PC-3 (cell line): ENCODE data around the gene EXOSC5. TPM values are rescaled to one million over a fixed set of nuclear protein-coding genes. Genes with fewer than 3 reads are reported as not detected.
"Not testable (repeated sequence)": the region's sequence is repeated elsewhere in the genome, so short reads cannot be mapped to it uniquely, and the experiment has no call there.

Experiments used
- ATAC-seq: fragments of 200-7000 bp; cut with Tn5 transposase; 2 replicates; pipeline ENCODE4 v1.9.1; 2020; ENCODE audit warnings: mild to moderate bottlenecking, moderate library complexity
- BruUV-seq: library from RNA; stranded (reverse); fragments of 400-500 nt; replicated peaks from 2 replicates; lab custom pipeline; 2021; lab: Mats Ljungman, UMichigan
- CTCF ChIA-PET: fragments of 300-600 bp; sonication (Branson Sonifier 250); formaldehyde crosslinking; loops from one replicate; lab custom pipeline; 2022; ENCODE audit warnings: antibody characterized with exemption; lab: Charles Lee
- POLR2A ChIA-PET: fragments of 300-600 bp; sonication (Branson Sonifier 250); formaldehyde crosslinking; loops from one replicate; lab custom pipeline; 2022; ENCODE audit warnings: antibody characterized with exemption; ENCODE audit not compliant: unreplicated experiment; lab: Charles Lee
- DNase-seq: peaks from one replicate; pipeline ENCODE4 v3.0.0-alpha.2; 2015
- H2AFZ ChIP-seq: fragments of 300-600 bp; sonication (generic); 2 replicates; pipeline ENCODE4 v1.6.0; 2016; ENCODE audit warnings: antibody characterized with exemption, low read length
- H3F3A ChIP-seq: fragments of 300-600 bp; sonication (generic); one replicate; pipeline ENCODE4 v1.6.0; 2017; ENCODE audit warnings: antibody characterized with exemption, low read length, control low read depth, mild to moderate bottlenecking; ENCODE audit not compliant: unreplicated experiment
- H3K27ac ChIP-seq: fragments of 300-600 bp; sonication (generic); 2 replicates; pipeline ENCODE4 v1.5.1; 2016; ENCODE audit warnings: mild to moderate bottlenecking, low read length
- H3K27me3 ChIP-seq: fragments of 300-600 bp; sonication (generic); 2 replicates; pipeline ENCODE4 v1.6.1; 2016; ENCODE audit warnings: low read length, mixed read lengths
- H3K36me3 ChIP-seq: fragments of 300-600 bp; sonication (generic); 2 replicates; pipeline ENCODE4 v1.6.1; 2016; ENCODE audit warnings: low read depth, mixed run types, low read length, mixed read lengths
- H3K4me1 ChIP-seq: fragments of 300-600 bp; sonication (generic); 2 replicates; pipeline ENCODE4 v1.5.1; 2016; ENCODE audit warnings: low read length; ENCODE audit not compliant: insufficient read depth
- H3K4me2 ChIP-seq: fragments of 300-600 bp; sonication (generic); 2 replicates; pipeline ENCODE4 v1.6.0; 2016; ENCODE audit warnings: low read length
- H3K4me3 ChIP-seq: fragments of 300-600 bp; sonication (generic); 2 replicates; pipeline ENCODE4 v1.5.1; 2016; ENCODE audit warnings: mild to moderate bottlenecking, low read length, mixed read lengths
- H3K79me2 ChIP-seq: fragments of 300-600 bp; sonication (generic); 2 replicates; pipeline ENCODE4 v1.6.1; 2017; ENCODE audit warnings: low read length, mixed read lengths
- H3K9ac ChIP-seq: fragments of 300-600 bp; sonication (generic); 2 replicates; pipeline ENCODE4 v1.6.0; 2016; ENCODE audit warnings: mild to moderate bottlenecking, low read length
- H3K9me2 ChIP-seq: fragments of 300-600 bp; sonication (generic); replicated peaks from 2 replicates; pipeline ENCODE4 v1.6.1; 2016; ENCODE audit warnings: mixed run types, low read length, mixed read lengths
- H3K9me3 ChIP-seq: fragments of 300-600 bp; sonication (generic); 2 replicates; pipeline ENCODE4 v1.6.1; 2016; ENCODE audit warnings: low read length, mixed read lengths
- H4K20me1 ChIP-seq: fragments of 300-600 bp; sonication (generic); 2 replicates; pipeline ENCODE4 v1.6.1; 2016; ENCODE audit warnings: low read length, mixed read lengths
- CTCF ChIP-seq: fragments of 300-600 bp; sonication (generic); conservative IDR thresholded peaks from 2 replicates; pipeline ENCODE4 v1.5.1; 2017; ENCODE audit warnings: antibody characterized with exemption, low read depth, mild to moderate bottlenecking, low read length
- EZH2phosphoT487 ChIP-seq: fragments of 300-600 bp; sonication (generic); IDR thresholded peaks from 2 replicates; pipeline ENCODE4 v1.6.1; 2018; ENCODE audit warnings: mild to moderate bottlenecking, antibody characterized with exemption, low read length, borderline replicate concordance
- intact Hi-C: fragments of 100-400 bp; cut with micrococcal nuclease; formaldehyde crosslinking; loops from 2 replicates; pipeline ENCODE4 v1.9.0; 2023
- total RNA-seq: library from RNA; depleted of rRNA; stranded (reverse); fragments of >200 nt; gene quantifications from 2 replicates; pipeline ENCODE4 v1.2.3, GENCODE V29; 2014

Gene EXOSC5
- total RNA-seq, 1 experiment from 2014 or later = 40.8 TPM

- CTCF ChIA-PET = no interaction called here
- H2AFZ ChIP-seq = peak overlapping the region; percentile 69; the same call in 1 of the 2 replicates
- peak overlapping the region; percentile 74 for H3K9ac ChIP-seq
- H3K27me3 ChIP-seq = no peaks in the 10 kb centered on the region
- no peak for ATAC-seq
- no TSS peak for BruUV-seq
- H3K4me1 ChIP-seq = 0 out of 2 replicates have a peak, but pooled peaks cover 4% of the 10 kb centered on the region
- H3K79me2 ChIP-seq = peaks cover 40% of the 10 kb centered on the region
- no peak for TF ChIP-seq EZH2phosphoT487
- H3K27ac ChIP-seq = no peak overlapping the region
- DNase-seq = no peak
- no peaks in the 10 kb centered on the region for H3F3A ChIP-seq
- H3K4me2 ChIP-seq = peak overlapping the region; percentile 94
- peak overlapping the region; percentile 86 for H3K4me3 ChIP-seq
- intact Hi-C loops = loop anchor here (2.0 kb wide), 1 partner anchor 24 kb away; no protein-coding TSS in a partner anchor
- no peaks in the 10 kb centered on the region for H3K9me2 ChIP-seq
- POLR2A ChIA-PET = interaction anchor here (0.6 kb wide), 1 partner anchor 45 kb away, joined by 3 read pairs; no protein-coding TSS in a partner anchor
- H3K9me3 ChIP-seq = no peaks in the 10 kb centered on the region
- no peaks in the 10 kb centered on the region for H3K36me3 ChIP-seq
- H4K20me1 ChIP-seq = no peaks in the 10 kb centered on the region
These were observed 46.3 kb downstream of the EXOSC5 start for GRCh38 chr19:41350735-41351338.

- H3F3A ChIP-seq, ATAC-seq, POLR2A ChIA-PET, CTCF ChIA-PET, H3K27me3 ChIP-seq, H3K9me2 ChIP-seq, BruUV-seq, H2AFZ ChIP-seq, H3K9me3 ChIP-seq, H3K4me3 ChIP-seq, DNase-seq, H3K4me2 ChIP-seq, H3K4me1 ChIP-seq, H3K9ac ChIP-seq, H4K20me1 ChIP-seq, intact Hi-C loops, H3K36me3 ChIP-seq, H3K27ac ChIP-seq: not testable (repeated sequence)
- H3K79me2 ChIP-seq = peaks cover 25% of the 10 kb centered on the region
These were observed 50.2 kb downstream of the EXOSC5 start for GRCh38 chr19:41346916-41347315.

DNA sequence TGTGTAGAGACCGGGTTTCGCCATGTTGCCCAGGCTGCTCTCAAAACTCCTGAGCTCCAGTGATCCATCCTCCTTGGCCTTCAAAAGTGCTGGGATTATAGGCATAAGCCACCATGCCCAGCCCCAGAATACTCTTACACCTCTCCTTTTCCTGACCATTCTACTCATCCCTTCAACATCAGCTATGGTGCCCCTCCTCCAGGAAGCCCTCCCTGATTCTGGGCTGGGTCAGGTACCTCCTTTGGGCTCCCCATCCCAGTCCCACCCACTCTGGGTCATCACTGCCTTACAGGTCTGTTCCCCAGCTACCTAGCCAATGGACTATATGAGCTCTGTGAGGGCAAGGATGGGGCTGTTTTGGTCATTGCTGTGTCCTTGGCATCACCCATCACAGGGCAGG lies 53.0 kb downstream of the EXOSC5 start:
- Histone ChIP-seq H3K27ac (no peak overlapping the region), H3K9ac (no peak overlapping the region), H2AFZ (no peak overlapping the region), H3K36me3 (0 out of 2 replicates have a peak, but pooled peaks cover 4% of the 10 kb centered on the region), H3K9me2 (no peaks in the 10 kb centered on the region), H3K27me3 (no peaks in the 10 kb centered on the region), H4K20me1 (no peaks in the 10 kb centered on the region), H3K79me2 (peaks cover 3% of the 10 kb centered on the region; the same call in 1 of the 2 replicates), H3K4me2 (no peak overlapping the region), H3K4me1 (no peaks in the 10 kb centered on the region), H3F3A (no peaks in the 10 kb centered on the region), H3K4me3 (no peak overlapping the region), H3K9me3 (no peaks in the 10 kb centered on the region)
- ChIA-PET CTCF (no interaction called here), POLR2A (no interaction called here)
- intact Hi-C loops = no loop called here
- BruUV-seq = no TSS peak
- DNase-seq (no peak), ATAC-seq (no peak)
- no peak for TF ChIP-seq CTCF
- TF ChIP-seq EZH2phosphoT487 = no peak
